ENCODE data around the gene GTF2H2C_2.
"Not testable (repeated sequence)": the region's sequence is repeated elsewhere in the genome, so short reads cannot be mapped to it uniquely, and the experiment has no call there.

GTF2H2C_2 gene

DNA sequence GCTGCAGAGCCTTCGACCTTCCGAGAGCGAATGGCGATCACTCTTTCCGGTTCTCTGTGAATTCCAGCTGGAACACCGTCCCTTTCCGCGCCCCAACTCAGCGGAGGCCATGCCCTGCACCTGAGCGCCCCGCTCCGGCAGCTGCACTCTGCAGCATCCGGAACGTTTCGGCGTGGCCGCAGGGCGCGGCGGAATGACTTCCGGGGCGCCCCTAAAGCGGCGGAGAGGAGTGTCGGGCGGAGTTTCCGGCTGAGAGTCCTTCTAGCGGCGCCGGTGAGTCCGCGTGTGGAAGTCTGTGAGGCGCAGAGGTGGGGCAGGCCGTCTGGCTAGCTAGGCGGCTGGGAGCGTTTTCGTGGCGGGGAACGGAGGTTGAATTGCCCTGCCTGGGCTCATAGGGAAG is at the start of gene GTF2H2C_2:
TSS of gene GTF2H2C_2 (plus strand) at position 252 of the 400 bp plus-strand sequence.
- DNase-seq (ENCODE audit: low read depth); in situ Hi-C loops (cut with HindIII; ENCODE audit: low pct_unique_long_range_greater_than_20kb, low sequenced_read_pairs): not testable (repeated sequence)

- in situ Hi-C loops (cut with HindIII; ENCODE audit: low pct_unique_long_range_greater_than_20kb, low sequenced_read_pairs) = not testable (repeated sequence)
- peak; percentile 48 for DNase-seq (ENCODE audit: low read depth)
Measured at GRCh38 chr5:70400984-70401686, 14.0 kb upstream of the GTF2H2C_2 start.

GRCh38 chr5:70421322-70421721 is 6.2 kb downstream of the GTF2H2C_2 start:
- in situ Hi-C loops (cut with HindIII; ENCODE audit: low pct_unique_long_range_greater_than_20kb, low sequenced_read_pairs); DNase-seq (ENCODE audit: low read depth): not testable (repeated sequence)

GRCh38 chr5:70423215-70423614 is 8.0 kb downstream of the GTF2H2C_2 start:
- DNase-seq (ENCODE audit: low read depth); in situ Hi-C loops (cut with HindIII; ENCODE audit: low pct_unique_long_range_greater_than_20kb, low sequenced_read_pairs): not testable (repeated sequence)

DNA sequence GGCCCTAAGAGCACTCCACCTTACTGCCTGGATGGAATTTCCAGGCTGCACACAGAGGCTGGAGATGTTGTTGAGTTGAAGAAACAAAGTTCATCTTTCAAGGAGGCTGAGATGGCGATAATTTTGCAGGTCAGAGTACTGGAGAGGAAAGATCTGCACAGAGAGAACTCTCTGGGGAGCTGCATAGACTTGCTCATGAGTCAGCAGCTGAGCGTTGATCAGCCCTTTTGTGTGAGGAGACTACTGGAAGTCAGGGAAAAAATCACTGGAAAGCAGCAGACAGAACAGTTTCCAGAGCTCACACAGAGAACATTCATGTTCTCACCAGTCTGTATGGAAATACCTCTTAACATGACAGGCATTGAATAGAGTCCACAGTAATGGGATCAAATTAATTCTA is 23.4 kb downstream of the GTF2H2C_2 start:
- in situ Hi-C loops (cut with HindIII; ENCODE audit: low pct_unique_long_range_greater_than_20kb, low sequenced_read_pairs); DNase-seq (ENCODE audit: low read depth): not testable (repeated sequence)

DNA sequence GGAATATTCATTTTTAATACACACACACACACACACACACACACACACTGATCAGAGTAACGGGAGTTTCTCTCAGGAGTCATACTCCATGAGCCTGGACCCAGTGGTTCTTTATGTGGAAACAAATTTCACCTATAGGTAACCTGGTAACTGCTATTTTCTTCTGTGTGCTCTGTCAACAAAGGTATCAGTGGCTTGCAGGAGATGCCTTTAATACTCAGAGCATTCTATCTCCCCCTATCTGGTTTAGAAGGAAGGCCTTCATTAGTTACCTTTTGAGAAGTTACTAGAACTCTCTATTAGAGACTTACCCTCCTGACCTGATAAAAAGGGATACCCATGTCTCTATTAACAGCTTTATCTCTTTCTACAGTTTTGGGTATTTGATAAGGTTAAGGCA is 34.4 kb downstream of the GTF2H2C_2 start:
- DNase-seq (ENCODE audit: low read depth); in situ Hi-C loops (cut with HindIII; ENCODE audit: low pct_unique_long_range_greater_than_20kb, low sequenced_read_pairs): not testable (repeated sequence)

- in situ Hi-C loops (cut with HindIII; ENCODE audit: low pct_unique_long_range_greater_than_20kb, low sequenced_read_pairs); DNase-seq (ENCODE audit: low read depth): not testable (repeated sequence)
Measured at GRCh38 chr5:70451249-70451984, 36.2 kb downstream of the GTF2H2C_2 start.

GRCh38 chr5:70457093-70457492 is 41.9 kb downstream of the GTF2H2C_2 start:
- in situ Hi-C loops (cut with HindIII; ENCODE audit: low pct_unique_long_range_greater_than_20kb, low sequenced_read_pairs); DNase-seq (ENCODE audit: low read depth): not testable (repeated sequence)

DNA sequence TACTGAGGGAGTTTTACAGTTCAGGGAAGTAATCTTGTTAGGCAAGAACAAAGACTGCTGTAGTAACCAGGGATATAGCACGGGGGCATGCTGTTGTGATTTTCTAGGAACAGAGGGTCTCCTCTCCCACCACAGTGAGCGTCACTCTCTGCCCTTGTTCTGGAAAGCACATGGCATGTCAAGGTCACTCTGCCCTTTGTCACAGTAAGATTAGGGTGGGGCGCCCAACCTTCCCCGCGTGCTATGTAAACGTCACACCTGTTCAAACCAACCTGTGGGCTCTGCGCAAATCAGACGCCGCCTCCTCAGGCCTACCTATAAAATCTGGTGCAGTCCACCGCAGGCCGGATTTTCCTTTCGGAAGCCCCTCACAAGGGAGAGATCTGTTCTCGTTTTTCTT is 44.0 kb downstream of the GTF2H2C_2 start:
- DNase-seq (ENCODE audit: low read depth); in situ Hi-C loops (cut with HindIII; ENCODE audit: low pct_unique_long_range_greater_than_20kb, low sequenced_read_pairs): not testable (repeated sequence)

DNA sequence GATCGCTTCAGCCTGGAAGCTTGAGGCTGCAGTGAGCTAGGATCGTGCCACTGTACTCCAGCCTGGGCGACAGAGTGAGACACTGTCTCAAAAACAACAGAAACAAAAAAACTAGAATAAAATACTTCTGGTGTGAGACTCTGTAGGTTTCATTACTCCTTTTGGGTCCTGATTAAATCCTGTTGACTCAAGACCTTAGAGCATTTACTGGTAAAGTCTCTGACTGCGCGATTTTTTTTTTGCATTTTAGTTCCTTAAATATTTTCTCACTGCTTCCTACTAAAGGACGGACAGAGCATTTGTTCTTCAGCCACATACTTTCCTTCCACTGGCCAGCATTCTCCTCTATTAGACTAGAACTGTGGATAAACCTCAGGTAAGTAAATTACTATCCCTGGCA is 46.8 kb downstream of the GTF2H2C_2 start:
- not testable (repeated sequence) for DNase-seq (ENCODE audit: low read depth)

DNA sequence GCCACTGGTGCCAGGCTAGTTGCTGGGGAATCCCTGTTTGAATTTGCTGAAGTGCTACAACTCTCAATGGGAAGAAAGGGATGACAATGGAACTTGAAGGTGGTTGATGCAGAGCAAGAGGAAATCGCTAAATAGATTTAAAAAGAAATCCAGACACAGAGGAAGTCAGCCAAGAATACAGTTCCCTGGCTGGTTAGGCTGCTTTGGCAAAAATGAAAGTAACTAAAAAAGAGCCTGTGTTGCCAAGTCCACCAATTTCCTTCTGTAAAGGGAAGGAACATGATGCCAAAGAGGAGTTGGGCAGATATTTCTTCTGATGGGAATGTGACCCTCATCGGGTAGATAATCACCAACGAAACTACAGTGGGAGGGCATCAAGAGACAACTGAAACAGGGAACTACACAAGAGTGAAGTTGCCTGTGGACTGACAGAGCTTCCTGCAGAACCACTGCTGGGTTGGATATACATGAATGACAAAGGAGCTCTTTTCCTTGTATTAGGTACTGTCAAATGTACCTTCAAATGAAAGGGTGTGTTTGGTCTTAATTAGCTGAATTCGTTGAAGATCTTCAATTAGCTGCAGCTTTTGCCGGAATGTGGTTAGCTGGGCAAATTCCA is 49.0 kb downstream of the GTF2H2C_2 start:
- DNase-seq (ENCODE audit: low read depth); in situ Hi-C loops (cut with HindIII; ENCODE audit: low pct_unique_long_range_greater_than_20kb, low sequenced_read_pairs): not testable (repeated sequence)

More for the DNA sequence above, 46.8 kb downstream of the GTF2H2C_2 start:
- in situ Hi-C loops (cut with HindIII; ENCODE audit: low pct_unique_long_range_greater_than_20kb, low sequenced_read_pairs) = not testable (repeated sequence)

DNA sequence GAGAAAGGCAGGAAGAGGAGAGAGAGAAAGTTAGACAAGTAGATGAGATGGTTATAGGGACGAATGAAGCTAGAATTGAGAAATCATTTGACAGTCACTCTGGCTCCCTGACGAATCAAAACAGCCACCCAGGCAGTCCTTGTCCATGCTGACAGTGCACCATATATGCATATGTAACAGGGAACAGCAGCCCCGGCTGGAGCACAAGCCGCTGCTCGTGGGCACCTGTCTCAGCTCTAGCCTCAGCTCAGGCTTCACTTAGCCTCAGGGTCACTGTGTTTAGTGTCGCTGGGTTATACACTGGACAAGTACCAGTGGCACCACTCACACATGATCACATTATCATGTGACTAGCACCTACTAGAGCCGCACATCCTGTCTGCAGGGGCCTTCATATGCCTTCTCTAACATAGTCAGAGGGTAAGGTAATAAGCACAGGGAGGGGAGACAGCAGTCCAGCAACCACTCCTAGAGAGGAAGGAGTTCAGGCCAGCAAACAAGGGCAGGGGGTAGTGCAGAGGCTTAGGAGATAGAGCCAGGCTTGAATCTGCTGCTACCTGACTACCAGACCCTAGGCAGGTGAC is 54.9 kb downstream of the GTF2H2C_2 start:
- DNase-seq (ENCODE audit: low read depth); in situ Hi-C loops (cut with HindIII; ENCODE audit: low pct_unique_long_range_greater_than_20kb, low sequenced_read_pairs): not testable (repeated sequence)

All from Caki2 (cell line).